Lower lobe of right lung (tissue), 2 donors: Measurements from ENCODE around the gene ZNF483. TPM values are rescaled to one million over a fixed set of nuclear protein-coding genes. Genes with fewer than 3 reads are reported as not detected.
"Not testable (repeated sequence)": the region's sequence is repeated elsewhere in the genome, so short reads cannot be mapped to it uniquely, and the experiment has no call there.

Experiments
- ATAC-seq, 2 donors: fragments of 200-7000 bp; cut with Tn5 transposase; one replicate each; pipeline ENCODE4 v1.9.1; 2020 to 2022; ENCODE audit warnings: mild to moderate bottlenecking in 2 of 2, moderate library complexity in 2 of 2
- DNase-seq: peaks from one replicate; pipeline ENCODE4 v3.0.0-alpha.2; 2020
- H3K27ac ChIP-seq: fragments of 200-600 bp; one replicate; pipeline ENCODE4 v1.8.0; 2022
- H3K27me3 ChIP-seq: fragments of 200-600 bp; one replicate; pipeline ENCODE4 v1.8.0; 2022; ENCODE audit warnings: low read depth
- H3K36me3 ChIP-seq: fragments of 200-600 bp; one replicate; pipeline ENCODE4 v1.8.0; 2022; ENCODE audit warnings: mild to moderate bottlenecking
- H3K4me1 ChIP-seq: fragments of 200-600 bp; one replicate; pipeline ENCODE4 v1.8.0; 2022
- H3K4me3 ChIP-seq: fragments of 200-600 bp; one replicate; pipeline ENCODE4 v1.8.0; 2022; ENCODE audit warnings: mild to moderate bottlenecking
- H3K9me3 ChIP-seq: fragments of 200-600 bp; one replicate; pipeline ENCODE4 v1.8.0; 2022
- CTCF ChIP-seq: fragments of 200-600 bp; IDR thresholded peaks from one replicate; pipeline ENCODE4 v1.8.0; 2022; ENCODE audit warnings: antibody characterized with exemption, mild to moderate bottlenecking
- intact Hi-C: fragments of 100-400 bp; cut with DNase I; formaldehyde crosslinking; loops from one replicate; pipeline ENCODE4 v1.11.0; 2022
- total RNA-seq: library from RNA; stranded (reverse); fragmentation: NEBNext Ultra II Directional; extraction: Animal tissue kit (Norgen Biotek cat#: 25700); gene quantifications from one replicate; pipeline ENCODE4 v1.2.1, GENCODE V29; 2021
- donor health status: DM: no; HTN: yes; CAD: no; lungs with severe emphysema.

The ZNF483 gene
- total RNA-seq, 1 donor from 2014 or later = 5.1 TPM

GRCh38 chr9:111529787-111530186 lies 4.8 kb downstream of the ZNF483 start:
- no peak overlapping the region for H3K27ac ChIP-seq

GRCh38 chr9:111531716-111532115 lies 6.7 kb downstream of the ZNF483 start:
- intact Hi-C loops = no loop called here
- peaks cover 22% of the 10 kb centered on the region for H3K9me3 ChIP-seq
- H3K4me3 ChIP-seq = no peak overlapping the region
- no peaks in the 10 kb centered on the region for H3K27me3 ChIP-seq
- H3K27ac ChIP-seq = no peak overlapping the region
- no peak for ATAC-seq
- no peak for TF ChIP-seq CTCF
- no peaks in the 10 kb centered on the region for H3K4me1 ChIP-seq
- no peak for DNase-seq
- H3K36me3 ChIP-seq = peaks cover 4% of the 10 kb centered on the region

More at GRCh38 chr9:111529787-111530186, 4.8 kb downstream of the ZNF483 start:
- Histone ChIP-seq H3K4me1 (peaks cover 11% of the 10 kb centered on the region), H3K36me3 (peaks cover under 1% of the 10 kb centered on the region), H3K9me3 (peaks cover 12% of the 10 kb centered on the region), H3K27me3 (no peaks in the 10 kb centered on the region), H3K4me3 (no peak overlapping the region)
- TF ChIP-seq CTCF = no peak
- intact Hi-C loops = no loop called here
- DNase-seq = no peak
- ATAC-seq = no peak

- intact Hi-C loops = no loop called here
- Histone ChIP-seq H3K36me3 (peaks cover 4% of the 10 kb centered on the region), H3K27me3 (no peaks in the 10 kb centered on the region), H3K4me1 (no peaks in the 10 kb centered on the region), H3K9me3 (peaks cover 37% of the 10 kb centered on the region), H3K4me3 (no peak overlapping the region), H3K27ac (no peak overlapping the region)
- TF ChIP-seq CTCF = no peak
- DNase-seq (no peak), ATAC-seq (no peak)
Measured at GRCh38 chr9:111533099-111533790, 8.3 kb downstream of the ZNF483 start.

- DNase-seq (no peak), ATAC-seq (no peak)
- H3K36me3 ChIP-seq = no peaks in the 10 kb centered on the region
- H3K27ac ChIP-seq = no peak overlapping the region
- intact Hi-C loops = no loop called here
- H3K4me3 ChIP-seq = no peak overlapping the region
- no peak for TF ChIP-seq CTCF
- peaks cover 99% of the 10 kb centered on the region for H3K9me3 ChIP-seq
- no peaks in the 10 kb centered on the region for H3K4me1 ChIP-seq
- no peaks in the 10 kb centered on the region for H3K27me3 ChIP-seq
Measured at GRCh38 chr9:111542497-111543254, 17.7 kb downstream of the ZNF483 start.

- H3K9me3 ChIP-seq = peaks cover 93% of the 10 kb centered on the region
- H3K36me3 ChIP-seq = no peaks in the 10 kb centered on the region
- intact Hi-C loops = no loop called here
Measured at GRCh38 chr9:111548623-111549022, 23.6 kb downstream of the ZNF483 start.

GRCh38 chr9:111555425-111555824 lies 30.4 kb downstream of the ZNF483 start:
- DNase-seq, H3K4me1 ChIP-seq, H3K4me3 ChIP-seq, H3K36me3 ChIP-seq, H3K27me3 ChIP-seq, ATAC-seq, H3K27ac ChIP-seq, intact Hi-C loops: not testable (repeated sequence)
- H3K9me3 ChIP-seq = peaks cover 50% of the 10 kb centered on the region

More at GRCh38 chr9:111548623-111549022, 23.6 kb downstream of the ZNF483 start:
- Histone ChIP-seq H3K27me3 (no peaks in the 10 kb centered on the region), H3K4me1 (no peaks in the 10 kb centered on the region), H3K27ac (no peak overlapping the region), H3K4me3 (no peak overlapping the region)
- ATAC-seq (no peak), DNase-seq (no peak)
- no peak for TF ChIP-seq CTCF
